GM23338 (cell line): Measurements from ENCODE around the gene FGGY. TPM values are rescaled to one million over a fixed set of nuclear protein-coding genes. Genes with fewer than 3 reads are reported as not detected.
A peak's percentile ranks its signal among the peaks of the same experiment; 100 is the strongest.

Experiments
- ATAC-seq: fragments of 200-7000 bp; cut with Tn5 transposase; 3 replicates; pipeline ENCODE4 v1.9.1; 2020
- DNase-seq: peaks from one replicate; pipeline ENCODE4 v3.0.0-alpha.2; 2015; ENCODE audit warnings: low spot score
- H2AFZ ChIP-seq: fragments of 200-600 bp; sonication (generic); 2 replicates; pipeline ENCODE4 v1.8.0; 2016; ENCODE audit warnings: antibody characterized with exemption, mild to moderate bottlenecking, moderate library complexity
- H3F3A ChIP-seq: fragments of 200-600 bp; sonication (generic); replicated peaks from 2 replicates; pipeline ENCODE4 v1.8.0; 2017; ENCODE audit warnings: antibody characterized with exemption, mixed run types, low read depth
- H3K27ac ChIP-seq: fragments of 200-600 bp; sonication (generic); 2 replicates; pipeline ENCODE4 v1.6.1; 2016; ENCODE audit warnings: low read depth
- H3K27me3 ChIP-seq: fragments of 200-600 bp; sonication (generic); 2 replicates; pipeline ENCODE4 v1.8.0; 2016; ENCODE audit warnings: mild to moderate bottlenecking, mixed run types, moderate library complexity; ENCODE audit not compliant: insufficient read depth
- H3K36me3 ChIP-seq: fragments of 200-600 bp; sonication (generic); 2 replicates; pipeline ENCODE4 v1.8.0; 2016; ENCODE audit warnings: mild to moderate bottlenecking; ENCODE audit not compliant: insufficient read depth
- H3K4me1 ChIP-seq: fragments of 200-600 bp; sonication (generic); 2 replicates; pipeline ENCODE4 v1.8.0; 2016; ENCODE audit warnings: mild to moderate bottlenecking, moderate library complexity; ENCODE audit not compliant: insufficient read depth
- H3K4me2 ChIP-seq: fragments of 200-600 bp; sonication (generic); 2 replicates; pipeline ENCODE4 v1.7.1; 2017; ENCODE audit warnings: mixed run types
- H3K4me3 ChIP-seq: fragments of 200-600 bp; sonication (generic); 2 replicates; pipeline ENCODE4 v1.6.1; 2016; ENCODE audit warnings: mixed run types
- H3K79me2 ChIP-seq: fragments of 200-600 bp; sonication (generic); replicated peaks from 2 replicates; pipeline ENCODE4 v1.8.0; 2017; ENCODE audit warnings: mild to moderate bottlenecking; ENCODE audit not compliant: insufficient read depth
- H3K9me2 ChIP-seq: fragments of 200-600 bp; sonication (generic); 2 replicates; pipeline ENCODE4 v1.8.0; 2017; ENCODE audit not compliant: insufficient read depth
- H4K20me1 ChIP-seq: fragments of 200-600 bp; sonication (generic); replicated peaks from 2 replicates; pipeline ENCODE4 v1.8.0; 2017; ENCODE audit warnings: mild to moderate bottlenecking; ENCODE audit not compliant: insufficient read depth
- H3K27ac Mint-ChIP-seq: 2 replicates; pipeline ENCODE4 v1.8.0; 2020; ENCODE audit warnings: inconsistent platforms, mild to moderate bottlenecking, moderate library complexity, mixed read lengths
- H3K27me3 Mint-ChIP-seq: 3 replicates; pipeline ENCODE4 v1.8.0; 2022; ENCODE audit warnings: low read depth, mild to moderate bottlenecking, moderate library complexity, mixed read lengths, inconsistent platforms; ENCODE audit not compliant: insufficient read depth, poor library complexity
- H3K36me3 Mint-ChIP-seq: 3 replicates; pipeline ENCODE4 v1.8.0; 2021; ENCODE audit warnings: low read depth, mild to moderate bottlenecking, inconsistent platforms, moderate library complexity, mixed read lengths
- H3K4me1 Mint-ChIP-seq: 3 replicates; pipeline ENCODE4 v1.8.0; 2020; ENCODE audit warnings: mild to moderate bottlenecking, inconsistent platforms, mixed read lengths
- H3K4me3 Mint-ChIP-seq: 3 replicates; pipeline ENCODE4 v1.8.0; 2021; ENCODE audit warnings: moderate library complexity, mild to moderate bottlenecking, inconsistent platforms, mixed read lengths
- H3K9me3 Mint-ChIP-seq: 3 replicates; pipeline ENCODE4 v1.8.0; 2020; ENCODE audit warnings: moderate library complexity, mild to moderate bottlenecking, inconsistent platforms, mixed read lengths
- CREB1 ChIP-seq: fragments of 250-450 bp; sonication (Bioruptor Pico); IDR thresholded peaks from 2 replicates; pipeline ENCODE4 v1.5.0; 2020; ENCODE audit warnings: low read depth, mild to moderate bottlenecking, moderate library complexity
- CTCF ChIP-seq, 2 experiments: fragments of 200-600 bp in 1 of 2; sonication (generic) in 1 of 2; conservative IDR thresholded peaks; 2 replicates each; pipeline versions ENCODE4 v1.5.1 to v1.6.1; 2016 to 2017; ENCODE audit warnings: antibody characterized with exemption in 2 of 2, low read depth in 2 of 2, mild to moderate bottlenecking in 2 of 2, moderate library complexity in 1 of 2
- EZH2 ChIP-seq: fragments of 200-600 bp; sonication (generic); IDR thresholded peaks from one replicate; pipeline ENCODE4 v1.8.0; 2017; ENCODE audit warnings: antibody characterized with exemption, mild to moderate bottlenecking, low read depth; ENCODE audit not compliant: unreplicated experiment
- EZH2phosphoT487 ChIP-seq: fragments of 200-600 bp; sonication (generic); IDR thresholded peaks from one replicate; pipeline ENCODE4 v1.8.1; 2018; ENCODE audit warnings: antibody characterized with exemption; ENCODE audit not compliant: unreplicated experiment
- JUNB ChIP-seq: IDR thresholded peaks from one replicate; pipeline ENCODE4 v1.6.1; 2016; ENCODE audit warnings: antibody characterized with exemption; ENCODE audit not compliant: unreplicated experiment
- POLR2AphosphoS5 ChIP-seq: IDR thresholded peaks from 2 replicates; pipeline ENCODE4 v1.6.1; 2016; ENCODE audit warnings: antibody characterized with exemption, low read depth
- REST ChIP-seq: IDR thresholded peaks from one replicate; pipeline ENCODE4 v1.6.1; 2018; ENCODE audit warnings: antibody characterized with exemption; ENCODE audit not compliant: unreplicated experiment
- STAT1 ChIP-seq: IDR thresholded peaks from one replicate; pipeline ENCODE4 v1.6.1; 2016; ENCODE audit warnings: antibody characterized with exemption; ENCODE audit not compliant: unreplicated experiment
- ZNF331 ChIP-seq: fragments of 250-450 bp; sonication (Bioruptor Pico); IDR thresholded peaks from 2 replicates; pipeline ENCODE4 v1.5.0; 2020; ENCODE audit warnings: low read depth, mild to moderate bottlenecking, moderate library complexity
- polyA plus RNA-seq: library from polyadenylated mRNA; unstranded; fragments of >200 nt; fragmentation: Nextera tagmentation; extraction: Ambion mirVana; gene quantifications from 2 replicates; pipeline ENCODE4 v1.2.1, GENCODE V29; 2016
- total RNA-seq: library from RNA; depleted of rRNA; stranded (reverse); fragments of >200 nt; shearing (Covaris generic); gene quantifications from 2 replicates; pipeline ENCODE4 v1.2.3, GENCODE V29; 2014

The FGGY gene
- total and polyA plus RNA-seq, 2 experiments from 2014 or later = 10.9 to 21.4 TPM

GRCh38 chr1:59421232-59421920 is 124.5 kb downstream of the FGGY start:
- Histone ChIP-seq H3K9me2 (0 out of 2 replicates have a peak, but pooled peaks cover 5% of the 10 kb centered on the region), H4K20me1 (no peaks in the 10 kb centered on the region), H3K27ac (no peak overlapping the region), H3K4me1 (peaks cover 14% of the 10 kb centered on the region), H3F3A (no peaks in the 10 kb centered on the region), H3K36me3 (no peaks in the 10 kb centered on the region), H3K27me3 (no peaks in the 10 kb centered on the region), H3K79me2 (no peaks in the 10 kb centered on the region), H3K4me3 (no peak overlapping the region), H3K4me2 (no peak overlapping the region), H2AFZ (no peak overlapping the region)
- Mint-ChIP-seq H3K4me3 (no peak overlapping the region), H3K4me1 (peaks cover 18% of the 10 kb centered on the region), H3K27me3 (no peaks in the 10 kb centered on the region), H3K36me3 (no peaks in the 10 kb centered on the region), H3K9me3 (no peaks in the 10 kb centered on the region), H3K27ac (peak overlapping the region; percentile 30; the same call in 1 of the 2 replicates)
- ATAC-seq = no peak
- DNase-seq = no peak
- TF ChIP-seq EZH2 (no peak), POLR2AphosphoS5 (no peak), CTCF (conservative IDR thresholded peaks at IDR 0.05; ENCODE audit: low read depth in 2 of 2) (no peak), EZH2phosphoT487 (no peak)

- no peak for DNase-seq
- H3K27ac ChIP-seq = no peak overlapping the region
- no peak overlapping the region for H2AFZ ChIP-seq
- Mint-ChIP-seq H3K36me3 (no peaks in the 10 kb centered on the region), H3K4me3 (no peak overlapping the region), H3K27me3 (no peaks in the 10 kb centered on the region), H3K9me3 (no peaks in the 10 kb centered on the region), H3K27ac (no peak overlapping the region; the same call in 1 of the 2 replicates), H3K4me1 (peaks cover 15% of the 10 kb centered on the region)
- no peaks in the 10 kb centered on the region for H3K79me2 ChIP-seq
- ATAC-seq = no peak
- no peak overlapping the region for H3K4me2 ChIP-seq
- TF ChIP-seq REST = no peak
- no peak for TF ChIP-seq POLR2AphosphoS5
- no peak for TF ChIP-seq ZNF331 (CRISPR knock-in tag)
- no peak for TF ChIP-seq STAT1
- no peak for TF ChIP-seq CTCF (conservative IDR thresholded peaks at IDR 0.05; ENCODE audit: low read depth in 2 of 2)
- TF ChIP-seq JUNB = no peak
- TF ChIP-seq CREB1 (CRISPR knock-in tag) = no peak
- no peak overlapping the region for H3K4me3 ChIP-seq
- no peaks in the 10 kb centered on the region for H4K20me1 ChIP-seq
- H3K9me2 ChIP-seq = 0 out of 2 replicates have a peak, but pooled peaks cover 5% of the 10 kb centered on the region
- no peaks in the 10 kb centered on the region for H3F3A ChIP-seq
- no peaks in the 10 kb centered on the region for H3K36me3 ChIP-seq
- H3K27me3 ChIP-seq = no peaks in the 10 kb centered on the region
- H3K4me1 ChIP-seq = peaks cover 14% of the 10 kb centered on the region
Measured at GRCh38 chr1:59422921-59423575, 126.2 kb downstream of the FGGY start.
